ENCODE data around the gene PLAC8L1. TPM values are rescaled to one million over a fixed set of nuclear protein-coding genes. Genes with fewer than 3 reads are reported as not detected.
"Not testable (repeated sequence)": the region's sequence is repeated elsewhere in the genome, so short reads cannot be mapped to it uniquely, and the experiment has no call there.

Gene PLAC8L1
- total RNA-seq, 1 experiment from 2014 or later: 0.77 TPM

DNA sequence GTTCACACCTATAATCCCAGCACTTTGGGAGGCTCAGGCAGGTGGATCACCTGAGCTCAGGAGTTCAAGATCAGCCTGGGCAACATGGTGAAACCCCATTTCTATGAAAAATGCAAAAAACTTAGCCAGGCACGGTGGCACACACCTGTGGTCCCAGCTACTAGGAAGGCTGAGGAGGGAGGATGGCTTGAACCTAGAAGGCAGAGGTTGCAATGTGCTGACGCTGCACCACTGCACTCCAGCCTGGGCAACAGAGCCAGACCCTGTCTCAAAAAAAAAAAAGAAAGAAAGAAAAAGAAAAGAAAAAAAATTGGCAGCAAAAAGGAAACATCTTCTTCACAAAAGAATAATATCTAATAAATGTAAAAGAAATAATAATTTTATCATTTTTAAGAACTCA lies 3.5 kb upstream of the PLAC8L1 start:
- H3K36me3 Mint-ChIP-seq: peaks cover 23% of the 10 kb centered on the region
- DNase-seq (ENCODE audit: low spot score); ATAC-seq; H3K27ac Mint-ChIP-seq; H3K4me1 Mint-ChIP-seq; H3K27me3 Mint-ChIP-seq (ENCODE audit: low read depth); CTCF ChIA-PET; POLR2A ChIA-PET; H3K9me3 Mint-ChIP-seq; H3K4me3 Mint-ChIP-seq: not testable (repeated sequence)
- TF ChIP-seq ZNF121 (CRISPR knock-in tag; IDR thresholded peaks at IDR 0.05): peak; percentile 64; the same call in 1 of the 2 replicates

DNA sequence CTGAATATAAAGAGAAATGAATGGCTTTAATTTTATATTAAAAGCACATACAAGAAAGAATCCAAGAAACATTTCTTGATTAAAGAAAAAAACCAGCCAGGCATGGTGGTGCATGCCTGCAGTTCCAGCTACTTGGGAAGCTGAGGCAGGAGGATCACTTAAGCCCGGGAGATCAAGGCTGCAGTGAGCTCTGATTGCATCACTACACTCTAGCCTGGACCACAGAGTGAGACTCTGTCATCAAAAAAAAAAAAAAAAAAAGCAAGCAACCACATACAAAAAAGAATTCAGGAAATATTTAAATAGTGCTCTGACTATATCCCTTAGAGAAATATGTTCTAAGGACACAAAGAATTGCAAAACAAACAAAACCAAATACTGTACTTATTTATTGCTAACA lies 2.5 kb upstream of the PLAC8L1 start:
- POLR2A ChIA-PET: no interaction called here
- no peaks in the 10 kb centered on the region for H3K9me3 Mint-ChIP-seq
- no peak overlapping the region for H3K27ac Mint-ChIP-seq
- DNase-seq (ENCODE audit: low spot score) (no peak), ATAC-seq (no peak)
- H3K4me3 Mint-ChIP-seq: no peak overlapping the region
- H3K27me3 Mint-ChIP-seq (ENCODE audit: low read depth): no peaks in the 10 kb centered on the region
- H3K36me3 Mint-ChIP-seq: peaks cover 19% of the 10 kb centered on the region
- H3K4me1 Mint-ChIP-seq: no peaks in the 10 kb centered on the region; the same call in 1 of the 2 replicates
- TF ChIP-seq FOXP1 (CRISPR knock-in tag; IDR thresholded peaks at IDR 0.05; ENCODE audit: borderline replicate concordance): no peak
- CTCF ChIA-PET: interaction anchor here (0.8 kb wide), 1 partner anchor 943 kb away, joined by 3 read pairs; no protein-coding TSS in a partner anchor

DNA sequence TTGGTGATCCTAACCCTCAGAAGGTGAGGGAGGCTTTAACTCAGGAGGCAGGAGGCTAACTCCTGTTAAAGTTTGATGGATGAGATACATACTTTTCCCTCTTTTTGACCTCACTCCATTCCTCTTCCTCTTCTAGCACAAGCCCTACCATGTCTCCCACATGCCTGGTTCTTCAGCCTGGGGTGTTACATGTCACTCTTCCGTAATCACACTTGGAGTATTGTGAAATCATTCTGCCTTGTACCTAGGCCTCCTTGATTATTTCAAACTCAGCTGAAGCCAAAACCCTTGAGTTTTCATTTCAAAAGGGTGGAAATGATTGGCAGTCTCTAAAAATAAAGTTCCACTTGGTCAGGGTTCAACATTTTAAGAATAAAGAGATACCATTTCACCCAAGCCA lies 1.8 kb downstream of the PLAC8L1 start:
- peaks cover 24% of the 10 kb centered on the region for H3K4me1 Mint-ChIP-seq
- ChIA-PET CTCF (no interaction called here), POLR2A (no interaction called here)
- DNase-seq (ENCODE audit: low spot score) (no peak), ATAC-seq (no peak)
- H3K27me3 Mint-ChIP-seq (ENCODE audit: low read depth): no peaks in the 10 kb centered on the region
- H3K36me3 Mint-ChIP-seq: peaks cover 11% of the 10 kb centered on the region
- H3K27ac Mint-ChIP-seq: peak overlapping the region; percentile 76; the same call in 1 of the 2 replicates
- H3K4me3 Mint-ChIP-seq: no peak overlapping the region
- no peak for TF ChIP-seq SP1 (CRISPR knock-in tag; conservative IDR thresholded peaks at IDR 0.05)
- TF ChIP-seq, protein P1, sequence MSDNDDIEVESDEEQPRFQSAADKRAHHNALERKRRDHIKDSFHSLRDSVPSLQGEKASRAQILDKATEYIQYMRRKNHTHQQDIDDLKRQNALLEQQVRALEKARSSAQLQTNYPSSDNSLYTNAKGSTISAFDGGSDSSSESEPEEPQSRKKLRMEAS (CRISPR knock-in tag; IDR thresholded peaks at IDR 0.05): no peak
- TF ChIP-seq, protein P2, sequence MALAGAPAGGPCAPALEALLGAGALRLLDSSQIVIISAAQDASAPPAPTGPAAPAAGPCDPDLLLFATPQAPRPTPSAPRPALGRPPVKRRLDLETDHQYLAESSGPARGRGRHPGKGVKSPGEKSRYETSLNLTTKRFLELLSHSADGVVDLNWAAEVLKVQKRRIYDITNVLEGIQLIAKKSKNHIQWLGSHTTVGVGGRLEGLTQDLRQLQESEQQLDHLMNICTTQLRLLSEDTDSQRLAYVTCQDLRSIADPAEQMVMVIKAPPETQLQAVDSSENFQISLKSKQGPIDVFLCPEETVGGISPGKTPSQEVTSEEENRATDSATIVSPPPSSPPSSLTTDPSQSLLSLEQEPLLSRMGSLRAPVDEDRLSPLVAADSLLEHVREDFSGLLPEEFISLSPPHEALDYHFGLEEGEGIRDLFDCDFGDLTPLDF (CRISPR knock-in tag; IDR thresholded peaks at IDR 0.05): no peak
- TF ChIP-seq, protein P3, sequence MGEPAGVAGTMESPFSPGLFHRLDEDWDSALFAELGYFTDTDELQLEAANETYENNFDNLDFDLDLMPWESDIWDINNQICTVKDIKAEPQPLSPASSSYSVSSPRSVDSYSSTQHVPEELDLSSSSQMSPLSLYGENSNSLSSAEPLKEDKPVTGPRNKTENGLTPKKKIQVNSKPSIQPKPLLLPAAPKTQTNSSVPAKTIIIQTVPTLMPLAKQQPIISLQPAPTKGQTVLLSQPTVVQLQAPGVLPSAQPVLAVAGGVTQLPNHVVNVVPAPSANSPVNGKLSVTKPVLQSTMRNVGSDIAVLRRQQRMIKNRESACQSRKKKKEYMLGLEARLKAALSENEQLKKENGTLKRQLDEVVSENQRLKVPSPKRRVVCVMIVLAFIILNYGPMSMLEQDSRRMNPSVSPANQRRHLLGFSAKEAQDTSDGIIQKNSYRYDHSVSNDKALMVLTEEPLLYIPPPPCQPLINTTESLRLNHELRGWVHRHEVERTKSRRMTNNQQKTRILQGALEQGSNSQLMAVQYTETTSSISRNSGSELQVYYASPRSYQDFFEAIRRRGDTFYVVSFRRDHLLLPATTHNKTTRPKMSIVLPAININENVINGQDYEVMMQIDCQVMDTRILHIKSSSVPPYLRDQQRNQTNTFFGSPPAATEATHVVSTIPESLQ (CRISPR knock-in tag; IDR thresholded peaks at IDR 0.05): no peak
- no peak for TF ChIP-seq PRRX2 (CRISPR knock-in tag; IDR thresholded peaks at IDR 0.05)
- TF ChIP-seq, protein P4, sequence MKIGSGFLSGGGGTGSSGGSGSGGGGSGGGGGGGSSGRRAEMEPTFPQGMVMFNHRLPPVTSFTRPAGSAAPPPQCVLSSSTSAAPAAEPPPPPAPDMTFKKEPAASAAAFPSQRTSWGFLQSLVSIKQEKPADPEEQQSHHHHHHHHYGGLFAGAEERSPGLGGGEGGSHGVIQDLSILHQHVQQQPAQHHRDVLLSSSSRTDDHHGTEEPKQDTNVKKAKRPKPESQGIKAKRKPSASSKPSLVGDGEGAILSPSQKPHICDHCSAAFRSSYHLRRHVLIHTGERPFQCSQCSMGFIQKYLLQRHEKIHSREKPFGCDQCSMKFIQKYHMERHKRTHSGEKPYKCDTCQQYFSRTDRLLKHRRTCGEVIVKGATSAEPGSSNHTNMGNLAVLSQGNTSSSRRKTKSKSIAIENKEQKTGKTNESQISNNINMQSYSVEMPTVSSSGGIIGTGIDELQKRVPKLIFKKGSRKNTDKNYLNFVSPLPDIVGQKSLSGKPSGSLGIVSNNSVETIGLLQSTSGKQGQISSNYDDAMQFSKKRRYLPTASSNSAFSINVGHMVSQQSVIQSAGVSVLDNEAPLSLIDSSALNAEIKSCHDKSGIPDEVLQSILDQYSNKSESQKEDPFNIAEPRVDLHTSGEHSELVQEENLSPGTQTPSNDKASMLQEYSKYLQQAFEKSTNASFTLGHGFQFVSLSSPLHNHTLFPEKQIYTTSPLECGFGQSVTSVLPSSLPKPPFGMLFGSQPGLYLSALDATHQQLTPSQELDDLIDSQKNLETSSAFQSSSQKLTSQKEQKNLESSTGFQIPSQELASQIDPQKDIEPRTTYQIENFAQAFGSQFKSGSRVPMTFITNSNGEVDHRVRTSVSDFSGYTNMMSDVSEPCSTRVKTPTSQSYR (CRISPR knock-in tag; IDR thresholded peaks at IDR 0.05): no peak
- TF ChIP-seq, protein P5, sequence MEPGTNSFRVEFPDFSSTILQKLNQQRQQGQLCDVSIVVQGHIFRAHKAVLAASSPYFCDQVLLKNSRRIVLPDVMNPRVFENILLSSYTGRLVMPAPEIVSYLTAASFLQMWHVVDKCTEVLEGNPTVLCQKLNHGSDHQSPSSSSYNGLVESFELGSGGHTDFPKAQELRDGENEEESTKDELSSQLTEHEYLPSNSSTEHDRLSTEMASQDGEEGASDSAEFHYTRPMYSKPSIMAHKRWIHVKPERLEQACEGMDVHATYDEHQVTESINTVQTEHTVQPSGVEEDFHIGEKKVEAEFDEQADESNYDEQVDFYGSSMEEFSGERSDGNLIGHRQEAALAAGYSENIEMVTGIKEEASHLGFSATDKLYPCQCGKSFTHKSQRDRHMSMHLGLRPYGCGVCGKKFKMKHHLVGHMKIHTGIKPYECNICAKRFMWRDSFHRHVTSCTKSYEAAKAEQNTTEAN (CRISPR knock-in tag; IDR thresholded peaks at IDR 0.05): no peak
- TF ChIP-seq, protein P6, sequence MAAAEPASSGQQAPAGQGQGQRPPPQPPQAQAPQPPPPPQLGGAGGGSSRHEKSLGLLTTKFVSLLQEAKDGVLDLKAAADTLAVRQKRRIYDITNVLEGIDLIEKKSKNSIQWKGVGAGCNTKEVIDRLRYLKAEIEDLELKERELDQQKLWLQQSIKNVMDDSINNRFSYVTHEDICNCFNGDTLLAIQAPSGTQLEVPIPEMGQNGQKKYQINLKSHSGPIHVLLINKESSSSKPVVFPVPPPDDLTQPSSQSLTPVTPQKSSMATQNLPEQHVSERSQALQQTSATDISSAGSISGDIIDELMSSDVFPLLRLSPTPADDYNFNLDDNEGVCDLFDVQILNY (CRISPR knock-in tag; IDR thresholded peaks at IDR 0.05): no peak
- TF ChIP-seq TEAD4 (CRISPR knock-in tag; IDR thresholded peaks at IDR 0.05): no peak
- TF ChIP-seq CREM (CRISPR knock-in tag; IDR thresholded peaks at IDR 0.05): no peak
- TF ChIP-seq, protein P7, sequence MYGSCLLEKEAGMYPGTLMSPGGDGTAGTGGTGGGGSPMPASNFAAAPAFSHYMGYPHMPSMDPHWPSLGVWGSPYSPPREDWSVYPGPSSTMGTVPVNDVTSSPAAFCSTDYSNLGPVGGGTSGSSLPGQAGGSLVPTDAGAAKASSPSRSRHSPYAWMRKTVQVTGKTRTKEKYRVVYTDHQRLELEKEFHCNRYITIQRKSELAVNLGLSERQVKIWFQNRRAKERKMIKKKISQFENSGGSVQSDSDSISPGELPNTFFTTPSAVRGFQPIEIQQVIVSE (CRISPR knock-in tag; IDR thresholded peaks at IDR 0.05; ENCODE audit: borderline replicate concordance): no peak
- TF ChIP-seq IRF2 (CRISPR knock-in tag; IDR thresholded peaks at IDR 0.05; ENCODE audit: borderline replicate concordance, low read depth): no peak
- TF ChIP-seq GTF2I (CRISPR knock-in tag; conservative IDR thresholded peaks at IDR 0.05): no peak
- TF ChIP-seq, protein P8, sequence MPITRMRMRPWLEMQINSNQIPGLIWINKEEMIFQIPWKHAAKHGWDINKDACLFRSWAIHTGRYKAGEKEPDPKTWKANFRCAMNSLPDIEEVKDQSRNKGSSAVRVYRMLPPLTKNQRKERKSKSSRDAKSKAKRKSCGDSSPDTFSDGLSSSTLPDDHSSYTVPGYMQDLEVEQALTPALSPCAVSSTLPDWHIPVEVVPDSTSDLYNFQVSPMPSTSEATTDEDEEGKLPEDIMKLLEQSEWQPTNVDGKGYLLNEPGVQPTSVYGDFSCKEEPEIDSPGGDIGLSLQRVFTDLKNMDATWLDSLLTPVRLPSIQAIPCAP (CRISPR knock-in tag; IDR thresholded peaks at IDR 0.05): no peak
- TF ChIP-seq FOXP1 (CRISPR knock-in tag; IDR thresholded peaks at IDR 0.05; ENCODE audit: borderline replicate concordance): no peak
- no peaks in the 10 kb centered on the region for H3K9me3 Mint-ChIP-seq
